Skeletal muscle satellite cell (primary cell): ENCODE data around the gene GALNT17.
"Not testable (repeated sequence)": the region's sequence is repeated elsewhere in the genome, so short reads cannot be mapped to it uniquely, and the experiment has no call there.

Experiments
- H3K27me3 ChIP-seq: 2 replicates; pipeline ENCODE4 v1.7.0; 2013; ENCODE audit warnings: low read length; ENCODE audit not compliant: control insufficient read depth, insufficient read depth
- H3K36me3 ChIP-seq: 2 replicates; pipeline ENCODE4 v1.7.0; 2013; ENCODE audit warnings: mild to moderate bottlenecking, control low read depth, low read length; ENCODE audit not compliant: insufficient read depth
- H3K4me1 ChIP-seq: 2 replicates; pipeline ENCODE4 v1.7.0; 2013; ENCODE audit warnings: low read length; ENCODE audit not compliant: control insufficient read depth, insufficient read depth
- H3K4me2 ChIP-seq: 2 replicates; pipeline ENCODE4 v1.7.0; 2013; ENCODE audit warnings: mild to moderate bottlenecking, low read length
- H3K4me3 ChIP-seq: 2 replicates; pipeline ENCODE4 v1.7.0; 2013; ENCODE audit warnings: low read length
- H3K9ac ChIP-seq: 2 replicates; pipeline ENCODE4 v1.7.0; 2013; ENCODE audit warnings: mild to moderate bottlenecking, low read depth, low read length, moderate library complexity
- H3K9me3 ChIP-seq: replicated peaks from 2 replicates; pipeline ENCODE4 v1.7.0; 2013; ENCODE audit warnings: mild to moderate bottlenecking, control low read depth, low read length

Gene GALNT17

DNA sequence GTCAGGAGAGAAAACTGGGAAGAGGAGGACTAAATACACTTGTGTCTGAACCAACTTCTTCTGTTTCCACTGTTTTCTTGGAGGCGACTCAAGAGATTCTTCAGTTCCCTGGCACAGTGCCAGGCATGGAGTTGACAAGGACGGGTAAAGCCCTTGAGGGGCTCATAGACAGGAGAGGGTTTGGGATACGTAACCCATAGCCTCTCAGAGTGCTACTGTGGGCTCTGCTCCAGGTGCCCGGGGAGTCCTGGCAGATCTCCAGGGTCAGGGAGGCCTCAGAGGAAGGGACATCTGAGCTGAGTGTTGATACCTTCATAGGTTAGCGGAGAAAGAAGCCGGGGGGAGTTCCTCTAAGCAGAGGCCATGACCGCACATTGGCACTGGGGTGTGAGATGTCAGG is 42.0 kb downstream of the GALNT17 start:
- Histone ChIP-seq H3K9ac (no peak overlapping the region), H3K9me3 (peaks cover 9% of the 10 kb centered on the region), H3K4me3 (no peak overlapping the region)

DNA sequence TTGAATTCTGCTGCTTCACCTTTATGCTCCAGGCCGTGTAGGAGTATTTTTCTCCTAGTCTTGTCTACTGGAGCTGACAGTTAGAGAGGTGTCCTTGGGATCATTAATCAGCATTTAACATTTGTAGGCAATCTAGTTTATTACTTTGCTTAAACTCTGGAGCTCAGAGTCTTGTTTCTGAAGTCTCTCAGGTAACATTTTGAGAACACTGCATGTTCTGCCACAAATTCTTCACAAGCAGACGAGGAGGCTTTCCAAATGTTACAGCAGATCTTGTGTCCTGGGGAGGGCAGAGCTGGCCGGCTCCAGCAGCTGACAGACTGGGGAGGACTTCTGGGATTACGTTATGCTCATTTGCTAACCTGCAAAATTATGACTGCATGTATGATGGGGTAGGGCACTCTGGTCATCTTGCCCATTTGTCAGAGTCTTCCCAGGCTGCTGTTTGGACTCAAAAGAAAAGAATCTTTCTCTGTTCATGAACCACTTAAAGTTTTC is 50.5 kb downstream of the GALNT17 start:
- Histone ChIP-seq H3K27me3 (no peaks in the 10 kb centered on the region), H3K9me3 (no peaks in the 10 kb centered on the region), H3K4me3 (no peak overlapping the region), H3K9ac (no peak overlapping the region), H3K4me1 (no peaks in the 10 kb centered on the region), H3K4me2 (no peak overlapping the region), H3K36me3 (no peaks in the 10 kb centered on the region)

More for the DNA sequence above, 42.0 kb downstream of the GALNT17 start:
- H3K4me2 ChIP-seq, result no peak overlapping the region
- no peaks in the 10 kb centered on the region for H3K36me3 ChIP-seq
- no peaks in the 10 kb centered on the region for H3K4me1 ChIP-seq
- H3K27me3 ChIP-seq, result no peaks in the 10 kb centered on the region

DNA sequence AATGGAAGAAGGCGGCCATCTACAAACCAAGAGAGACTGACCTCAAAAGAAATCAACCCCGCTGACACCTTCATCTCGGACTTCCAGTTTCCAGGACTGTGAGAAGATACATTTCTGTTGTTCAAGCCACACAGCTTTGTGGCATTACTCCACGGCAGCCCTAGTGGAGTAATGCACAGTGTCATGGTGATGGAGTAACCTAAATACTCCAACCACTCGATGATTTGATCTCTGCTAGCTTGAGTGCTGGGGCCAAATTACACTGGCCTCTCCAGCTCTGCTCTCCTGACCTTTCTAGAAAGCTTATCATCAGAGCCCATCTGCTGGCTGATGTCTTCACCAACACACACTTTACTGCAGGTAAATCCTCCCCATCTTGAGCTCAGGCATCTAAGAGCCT is 52.2 kb downstream of the GALNT17 start:
- Histone ChIP-seq H3K36me3 (no peaks in the 10 kb centered on the region), H3K9ac (no peak overlapping the region), H3K27me3 (no peaks in the 10 kb centered on the region), H3K9me3 (no peaks in the 10 kb centered on the region), H3K4me2 (no peak overlapping the region), H3K4me3 (no peak overlapping the region), H3K4me1 (no peaks in the 10 kb centered on the region)

DNA sequence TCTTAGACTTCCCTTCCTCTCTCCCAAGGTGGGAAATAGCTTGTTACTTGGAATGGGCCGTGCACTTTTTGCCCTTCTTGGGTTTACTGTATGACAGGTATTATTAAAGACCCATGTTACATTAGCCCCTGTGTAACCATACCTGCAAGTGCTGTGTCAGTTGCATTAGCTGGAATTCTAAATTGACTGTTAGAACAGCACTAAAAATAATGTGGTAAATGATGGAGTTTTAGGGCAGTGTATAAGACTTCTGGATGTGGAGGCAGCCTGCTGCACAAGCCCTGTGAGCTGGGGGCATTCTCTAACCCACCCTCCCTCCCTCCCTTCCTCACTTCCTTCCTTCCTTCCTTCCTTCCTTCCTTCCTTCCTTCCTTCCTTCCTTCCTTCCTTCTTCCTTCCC is 52.7 kb downstream of the GALNT17 start:
- H3K27me3 ChIP-seq, result no peaks in the 10 kb centered on the region
- no peak overlapping the region for H3K4me3 ChIP-seq
- no peak overlapping the region for H3K4me2 ChIP-seq
- H3K36me3 ChIP-seq, result no peaks in the 10 kb centered on the region
- no peaks in the 10 kb centered on the region for H3K9me3 ChIP-seq
- no peak overlapping the region for H3K9ac ChIP-seq
- no peaks in the 10 kb centered on the region for H3K4me1 ChIP-seq

DNA sequence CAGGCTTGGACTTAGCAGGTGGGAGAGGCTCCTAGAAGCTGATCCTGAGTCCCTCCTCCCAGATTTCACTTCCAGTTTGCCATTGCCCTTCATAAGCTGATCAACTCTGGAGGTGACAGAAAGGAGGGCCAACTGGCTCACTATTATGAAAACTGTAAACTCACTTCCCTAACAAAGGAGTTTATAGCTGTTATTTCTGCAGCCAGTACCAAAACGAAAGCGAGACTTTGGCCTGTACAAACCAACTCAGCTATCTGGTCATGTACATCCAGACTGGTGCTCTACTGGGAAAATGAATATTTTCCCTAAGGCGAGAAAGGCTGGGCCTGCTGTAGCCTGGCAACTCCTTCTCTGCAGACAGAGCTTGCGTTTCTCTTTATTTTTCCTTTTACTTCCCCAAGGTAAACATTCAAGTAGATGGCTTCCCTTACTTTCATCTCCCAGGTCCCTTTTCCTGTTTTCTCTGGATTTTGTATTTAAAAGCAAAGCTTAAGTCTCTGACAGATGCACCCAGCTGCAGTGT is 54.7 kb downstream of the GALNT17 start:
- Histone ChIP-seq H3K36me3 (no peaks in the 10 kb centered on the region), H3K27me3 (no peaks in the 10 kb centered on the region), H3K4me2 (no peak overlapping the region), H3K4me3 (no peak overlapping the region), H3K4me1 (no peaks in the 10 kb centered on the region), H3K9me3 (no peaks in the 10 kb centered on the region), H3K9ac (no peak overlapping the region)

DNA sequence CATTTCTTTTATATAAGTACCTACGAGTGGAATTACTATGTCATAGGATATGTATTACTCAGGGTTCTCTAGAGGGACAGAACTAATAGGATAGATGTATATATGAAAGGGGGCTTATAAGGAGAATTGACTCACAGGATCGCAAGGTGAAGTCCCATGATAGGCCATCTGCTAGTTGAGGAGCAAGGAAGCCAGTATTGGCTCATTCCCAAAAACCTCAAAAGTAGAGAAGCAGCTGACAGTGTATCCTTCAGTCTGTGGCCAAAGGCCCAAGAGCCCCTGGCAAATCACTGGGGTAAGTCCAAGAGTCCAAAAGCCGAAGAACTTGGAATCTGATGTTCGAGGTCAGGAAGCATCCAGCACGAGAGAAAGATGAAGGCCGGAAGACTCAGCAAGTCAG is 59.8 kb downstream of the GALNT17 start:
- no peak overlapping the region for H3K4me2 ChIP-seq
- no peaks in the 10 kb centered on the region for H3K27me3 ChIP-seq
- no peaks in the 10 kb centered on the region for H3K36me3 ChIP-seq
- H3K9me3 ChIP-seq, result no peaks in the 10 kb centered on the region
- H3K9ac ChIP-seq, result no peak overlapping the region
- H3K4me3 ChIP-seq, result no peak overlapping the region
- no peaks in the 10 kb centered on the region for H3K4me1 ChIP-seq

DNA sequence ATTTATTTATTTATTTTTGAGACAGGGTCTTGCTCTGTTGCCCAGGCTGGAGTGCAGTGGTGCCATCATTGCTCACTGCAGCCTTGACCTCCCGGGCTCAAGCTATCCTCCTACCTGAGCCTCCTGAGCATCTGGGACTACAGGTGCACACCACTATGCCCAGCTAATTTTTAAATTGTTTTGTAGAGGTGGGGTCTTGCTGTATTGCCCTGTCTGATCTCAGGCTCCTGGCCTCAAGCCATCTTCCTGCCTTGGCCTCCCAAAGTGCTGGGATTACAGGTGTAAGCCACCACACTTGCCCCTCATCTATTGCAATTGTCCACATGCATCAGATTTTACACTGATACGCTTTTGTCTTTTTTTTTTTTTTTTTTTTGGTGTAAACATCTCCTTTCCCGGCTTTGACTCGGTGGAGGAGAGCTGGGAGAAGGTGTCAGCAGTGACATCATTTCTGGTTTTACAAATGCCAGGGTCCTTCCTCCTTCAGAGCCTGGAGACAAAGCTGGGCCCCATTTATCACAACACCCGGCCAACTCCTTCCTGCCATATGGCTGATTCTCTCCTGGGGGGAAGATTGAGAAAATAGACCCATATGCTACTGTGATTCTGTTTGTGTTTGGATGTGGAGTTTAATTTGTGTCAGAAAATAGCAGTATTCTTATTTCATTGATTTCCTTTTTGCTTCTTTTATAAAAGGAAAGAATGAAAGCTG is 61.3 kb downstream of the GALNT17 start:
- no peaks in the 10 kb centered on the region for H3K9me3 ChIP-seq
- H3K27me3 ChIP-seq, result no peaks in the 10 kb centered on the region
- no peaks in the 10 kb centered on the region for H3K36me3 ChIP-seq
- H3K9ac ChIP-seq, result no peak overlapping the region
- no peak overlapping the region for H3K4me2 ChIP-seq
- H3K4me1 ChIP-seq, result no peaks in the 10 kb centered on the region
- no peak overlapping the region for H3K4me3 ChIP-seq

DNA sequence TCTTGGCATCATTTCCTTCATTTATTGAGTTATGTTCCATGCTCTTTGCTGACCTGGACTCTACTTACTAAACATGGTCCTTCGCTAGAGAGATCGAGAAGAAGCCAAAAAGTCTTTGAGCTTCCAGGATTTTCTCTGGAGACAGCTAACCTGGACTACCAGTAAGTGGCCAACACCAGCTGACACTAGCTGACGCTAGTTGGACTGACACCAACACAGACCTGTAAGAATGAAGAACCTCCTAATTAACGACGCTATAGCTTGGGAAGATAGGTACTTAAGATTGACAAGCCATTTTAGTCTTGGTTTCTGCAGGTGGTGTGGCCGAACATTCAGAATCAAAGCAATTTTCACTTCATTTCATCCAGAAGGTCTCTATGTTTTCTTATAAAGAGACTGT is 66.4 kb downstream of the GALNT17 start:
- Histone ChIP-seq H3K4me1 (no peaks in the 10 kb centered on the region), H3K4me2 (no peak overlapping the region), H3K36me3 (no peaks in the 10 kb centered on the region), H3K4me3 (no peak overlapping the region), H3K27me3 (no peaks in the 10 kb centered on the region), H3K9ac (no peak overlapping the region), H3K9me3 (no peaks in the 10 kb centered on the region)

DNA sequence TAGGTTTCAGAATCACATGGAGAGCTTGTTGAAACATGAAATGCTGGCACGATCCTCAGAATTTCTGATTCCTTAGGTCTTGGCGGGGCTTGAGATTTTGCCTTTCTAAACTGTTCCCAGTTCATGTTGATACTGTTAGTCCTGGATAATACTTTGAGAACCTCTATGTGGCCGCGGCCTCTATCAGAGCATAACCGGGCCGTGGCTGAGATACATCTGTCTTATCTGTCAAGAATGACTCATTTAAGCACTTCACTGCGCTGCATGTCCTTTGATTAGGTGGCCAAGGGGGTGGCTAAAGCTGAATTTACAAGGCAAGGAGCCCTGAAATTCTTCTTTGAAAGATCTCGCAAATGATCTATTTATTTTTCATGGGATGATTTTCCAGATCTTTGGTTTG is 66.9 kb downstream of the GALNT17 start:
- H3K4me2 ChIP-seq, result no peak overlapping the region
- H3K36me3 ChIP-seq, result no peaks in the 10 kb centered on the region
- no peaks in the 10 kb centered on the region for H3K9me3 ChIP-seq
- H3K27me3 ChIP-seq, result no peaks in the 10 kb centered on the region
- no peak overlapping the region for H3K4me3 ChIP-seq
- H3K9ac ChIP-seq, result no peak overlapping the region
- H3K4me1 ChIP-seq, result no peaks in the 10 kb centered on the region

DNA sequence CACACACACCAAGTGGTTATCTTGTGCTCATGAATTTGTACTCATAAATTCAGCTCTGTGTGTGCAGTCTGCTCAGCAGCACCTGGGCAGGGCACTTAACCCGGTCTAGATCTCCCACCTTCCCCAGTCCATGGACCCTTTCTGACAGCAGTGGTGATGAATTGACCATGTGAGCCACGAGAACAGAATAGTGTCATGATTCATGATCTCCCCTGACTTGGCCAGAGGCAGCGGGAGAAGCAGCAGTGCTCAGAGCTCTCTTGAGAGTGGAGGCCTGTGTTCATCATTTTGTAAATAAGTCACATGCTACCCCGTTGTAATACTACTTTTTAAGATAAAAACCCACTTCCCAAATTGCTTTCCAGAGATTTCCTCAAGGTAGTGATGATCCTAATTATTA is 74.2 kb downstream of the GALNT17 start:
- no peaks in the 10 kb centered on the region for H3K36me3 ChIP-seq
- H3K4me1 ChIP-seq, result no peaks in the 10 kb centered on the region
- no peak overlapping the region for H3K4me3 ChIP-seq
- H3K4me2 ChIP-seq, result no peak overlapping the region
- no peaks in the 10 kb centered on the region for H3K27me3 ChIP-seq
- H3K9me3 ChIP-seq, result peaks cover 4% of the 10 kb centered on the region
- no peak overlapping the region for H3K9ac ChIP-seq

DNA sequence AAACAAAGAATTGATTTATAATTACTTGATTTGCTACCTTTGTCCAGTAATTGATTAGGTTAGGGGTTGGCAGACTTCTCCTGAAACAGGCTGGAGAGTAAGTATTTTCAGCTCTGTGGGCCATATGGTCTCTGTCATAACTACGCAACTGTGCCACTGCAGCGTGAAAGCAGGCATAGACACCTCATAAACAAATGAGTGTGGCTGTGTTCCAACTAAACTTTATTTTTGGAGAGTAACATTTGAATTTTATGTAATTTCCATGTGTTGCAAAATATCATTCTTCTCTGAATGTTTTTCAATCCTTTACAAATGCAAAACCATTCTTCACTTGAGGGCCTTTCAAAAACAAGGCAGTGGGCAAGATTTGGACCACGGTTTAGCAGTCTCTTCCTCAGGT is 76.9 kb downstream of the GALNT17 start:
- no peak overlapping the region for H3K9ac ChIP-seq
- H3K9me3 ChIP-seq, result peaks cover 4% of the 10 kb centered on the region
- H3K27me3 ChIP-seq, result no peaks in the 10 kb centered on the region
- no peak overlapping the region for H3K4me3 ChIP-seq
- H3K4me2 ChIP-seq, result no peak overlapping the region
- H3K36me3 ChIP-seq, result no peaks in the 10 kb centered on the region
- no peaks in the 10 kb centered on the region for H3K4me1 ChIP-seq

DNA sequence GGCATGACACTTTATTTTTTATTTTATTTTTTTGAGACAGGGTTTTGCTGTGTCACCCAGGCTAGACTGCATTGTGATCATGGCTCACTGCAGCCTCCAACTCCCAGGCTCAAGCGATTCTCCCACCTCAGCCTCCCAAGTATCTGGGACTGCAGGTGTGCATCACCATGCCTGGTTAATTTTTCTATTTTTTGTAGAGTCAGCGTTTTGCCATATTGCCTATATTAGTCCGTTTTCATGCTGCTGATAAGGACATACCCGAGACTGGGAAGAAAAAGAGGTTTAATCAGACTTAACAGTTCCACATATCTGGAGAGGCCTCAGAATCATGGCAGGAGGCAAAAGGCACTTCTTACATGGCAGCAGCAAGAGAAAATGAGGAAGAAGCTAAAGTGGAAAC is 77.5 kb downstream of the GALNT17 start:
- H3K4me3 ChIP-seq, H3K4me2 ChIP-seq, H3K27me3 ChIP-seq, H3K36me3 ChIP-seq, H3K9me3 ChIP-seq, H3K9ac ChIP-seq, H3K4me1 ChIP-seq: not testable (repeated sequence)
